Omental fat pad (tissue), 4 donors: ENCODE data around the gene SEMA6D. TPM values are rescaled to one million over a fixed set of nuclear protein-coding genes. Genes with fewer than 3 reads are reported as not detected.

ENCODE experiments used
- ATAC-seq: fragments of 150-250 bp; one replicate; pipeline ENCODE4 v1.9.1; 2016; ENCODE audit warnings: mild to moderate bottlenecking, moderate library complexity; ENCODE audit not compliant: low FRiP score
- DNase-seq: peaks from one replicate; pipeline ENCODE4 v3.0.0-alpha.2; 2019; ENCODE audit warnings: low spot score
- CTCF ChIP-seq, 3 donors: fragments of 450-650 bp; IDR thresholded peaks; one replicate each; pipeline ENCODE4 v1.5.1; 2016 to 2017; ENCODE audit warnings: antibody characterized with exemption in 3 of 3, mild to moderate bottlenecking in 3 of 3, moderate library complexity in 2 of 3
- total RNA-seq, 4 donors: library from RNA; depleted of rRNA; stranded (reverse); fragments of >200 nt; gene quantifications; one replicate each; pipeline ENCODE4 v1.1.0, GENCODE V29; 2016

Gene SEMA6D
- total RNA-seq, 4 donors from 2014 or later = 3.4 to 41.1 (median 10.4) TPM

DNA sequence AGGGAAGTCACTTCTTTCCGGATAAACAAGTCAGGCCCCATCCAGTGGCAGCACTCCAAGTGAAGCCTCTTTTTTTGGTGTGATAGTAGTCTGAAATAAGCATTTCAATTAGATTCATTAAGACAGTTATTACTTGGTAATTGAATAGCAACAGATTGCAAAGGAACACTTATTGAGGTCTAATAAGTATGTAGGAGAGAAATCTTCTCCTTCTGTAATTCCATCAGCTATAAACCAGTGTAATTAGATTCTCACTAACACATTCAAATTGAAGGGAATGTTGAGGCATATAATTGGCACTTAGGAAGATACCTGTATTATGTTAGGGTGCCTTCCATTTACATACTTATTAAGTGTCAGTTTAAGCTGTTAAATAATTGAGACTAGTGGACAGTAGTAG is 73.9 kb downstream of the SEMA6D start:
- ATAC-seq (no peak), DNase-seq (no peak)
- no peak for TF ChIP-seq CTCF (IDR thresholded peaks at IDR 0.05)

DNA sequence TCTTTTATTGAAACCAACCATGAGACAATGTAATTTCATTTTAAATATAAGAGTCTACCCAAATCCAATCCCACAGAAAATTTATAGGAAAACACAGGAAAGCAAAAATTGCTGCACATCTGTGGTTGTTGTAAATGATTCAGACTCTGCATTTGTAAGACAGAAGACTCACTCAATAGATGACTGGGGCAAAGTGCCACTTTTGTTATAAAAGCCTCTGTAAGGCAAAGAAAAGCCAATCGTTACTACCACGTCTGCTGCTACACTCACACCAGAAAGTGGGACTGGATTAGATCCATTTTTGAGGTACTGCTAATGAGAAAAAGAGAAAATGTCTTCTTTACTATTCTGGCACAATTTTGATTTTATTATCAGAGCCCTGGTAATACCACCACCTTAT is 74.9 kb downstream of the SEMA6D start:
- DNase-seq (no peak), ATAC-seq (no peak)
- no peak for TF ChIP-seq CTCF (IDR thresholded peaks at IDR 0.05)

DNA sequence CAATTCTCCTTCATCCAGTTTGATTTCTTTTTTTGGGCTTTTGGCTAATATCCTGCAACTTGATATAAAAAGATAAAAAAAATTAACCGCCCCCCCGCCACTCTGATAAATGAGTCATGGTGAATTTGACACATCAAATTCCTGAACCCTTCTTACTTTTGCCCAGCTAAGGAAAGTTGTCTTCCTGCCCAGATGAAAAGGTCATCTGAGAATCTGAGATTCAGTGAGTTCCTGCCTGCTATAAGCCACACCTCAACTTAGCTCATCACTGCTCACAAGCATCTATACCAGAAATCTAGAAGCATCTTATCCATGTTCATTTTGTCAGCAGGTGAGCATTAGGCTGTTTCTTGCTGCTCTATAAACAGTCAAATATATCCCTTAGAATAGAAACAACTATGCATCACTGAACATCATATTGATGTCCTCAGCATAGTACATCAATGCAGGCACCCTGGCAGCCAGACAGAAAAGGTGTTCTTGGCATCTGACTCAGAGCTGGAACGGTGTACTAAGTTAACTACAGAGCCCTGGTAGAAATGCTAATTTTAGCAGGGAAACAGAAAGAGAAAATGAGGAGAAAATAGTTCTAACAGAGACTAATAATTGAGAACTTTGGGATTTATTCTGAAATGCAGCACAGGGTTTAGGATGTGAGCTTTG is 77.1 kb downstream of the SEMA6D start:
- ATAC-seq (peak; percentile 66), DNase-seq (no peak)
- no peak for TF ChIP-seq CTCF (IDR thresholded peaks at IDR 0.05)

DNA sequence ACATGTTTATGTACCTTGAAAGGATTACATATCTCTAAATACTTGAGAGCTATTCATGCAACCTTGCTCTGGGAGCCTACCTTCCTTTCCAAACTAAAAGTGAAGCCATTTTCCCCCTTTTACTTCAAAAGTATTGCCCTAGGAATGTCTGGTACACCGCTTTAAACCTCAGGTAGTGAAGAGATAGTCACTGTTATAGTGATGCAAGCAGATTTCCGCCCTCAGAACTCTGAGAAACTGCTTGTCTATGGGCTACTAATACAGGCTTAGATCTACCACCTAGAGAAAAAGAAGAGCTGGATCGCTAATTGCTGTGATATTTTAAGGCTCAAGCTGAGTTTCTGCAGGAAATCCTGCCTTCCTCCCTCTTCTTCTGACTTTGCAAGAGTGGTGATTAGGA is 78.6 kb downstream of the SEMA6D start:
- no peak for TF ChIP-seq CTCF (IDR thresholded peaks at IDR 0.05)
- DNase-seq (no peak), ATAC-seq (no peak)

GRCh38 chr15:47796339-47796738 is 79.0 kb downstream of the SEMA6D start:
- no peak for ATAC-seq
- DNase-seq = no peak
- no peak for TF ChIP-seq CTCF (IDR thresholded peaks at IDR 0.05)

- no peak for ATAC-seq
- TF ChIP-seq CTCF (IDR thresholded peaks at IDR 0.05) = no peak
- DNase-seq = no peak
Measured at GRCh38 chr15:47796830-47797229, 79.5 kb downstream of the SEMA6D start.

DNA sequence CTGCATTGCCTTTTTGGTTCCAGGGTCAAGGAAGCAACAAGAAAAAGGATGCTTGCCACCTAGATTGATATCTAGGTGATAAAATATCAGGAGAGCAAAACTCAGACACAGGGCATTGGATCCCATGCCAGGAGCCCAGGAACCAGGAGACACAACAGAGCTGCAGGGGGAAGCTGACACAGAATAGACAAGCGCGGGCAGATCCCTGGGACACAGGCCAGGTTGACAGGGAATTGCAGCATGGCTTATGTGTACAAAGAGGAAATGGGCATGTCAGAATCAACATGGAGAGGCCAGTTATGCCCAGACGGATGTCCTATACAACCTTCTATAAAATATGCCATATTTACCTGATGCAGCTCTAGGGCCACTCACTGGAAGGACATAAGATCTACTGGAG is 84.2 kb downstream of the SEMA6D start:
- DNase-seq (no peak), ATAC-seq (no peak)
- no peak for TF ChIP-seq CTCF (IDR thresholded peaks at IDR 0.05)
